NCI-H2107 treated with DMSO at 0.1 percent for 48 hours (cell line): Measurements from ENCODE around the gene LSM12.
A peak's percentile ranks its signal among the peaks of the same experiment; 100 is the strongest.

Experiments used
- DNase-seq: peaks from one replicate; lab custom pipeline; 2025; ENCODE audit not compliant: unreplicated experiment; lab: John Stamatoyannopoulos, UW

Gene LSM12

DNA sequence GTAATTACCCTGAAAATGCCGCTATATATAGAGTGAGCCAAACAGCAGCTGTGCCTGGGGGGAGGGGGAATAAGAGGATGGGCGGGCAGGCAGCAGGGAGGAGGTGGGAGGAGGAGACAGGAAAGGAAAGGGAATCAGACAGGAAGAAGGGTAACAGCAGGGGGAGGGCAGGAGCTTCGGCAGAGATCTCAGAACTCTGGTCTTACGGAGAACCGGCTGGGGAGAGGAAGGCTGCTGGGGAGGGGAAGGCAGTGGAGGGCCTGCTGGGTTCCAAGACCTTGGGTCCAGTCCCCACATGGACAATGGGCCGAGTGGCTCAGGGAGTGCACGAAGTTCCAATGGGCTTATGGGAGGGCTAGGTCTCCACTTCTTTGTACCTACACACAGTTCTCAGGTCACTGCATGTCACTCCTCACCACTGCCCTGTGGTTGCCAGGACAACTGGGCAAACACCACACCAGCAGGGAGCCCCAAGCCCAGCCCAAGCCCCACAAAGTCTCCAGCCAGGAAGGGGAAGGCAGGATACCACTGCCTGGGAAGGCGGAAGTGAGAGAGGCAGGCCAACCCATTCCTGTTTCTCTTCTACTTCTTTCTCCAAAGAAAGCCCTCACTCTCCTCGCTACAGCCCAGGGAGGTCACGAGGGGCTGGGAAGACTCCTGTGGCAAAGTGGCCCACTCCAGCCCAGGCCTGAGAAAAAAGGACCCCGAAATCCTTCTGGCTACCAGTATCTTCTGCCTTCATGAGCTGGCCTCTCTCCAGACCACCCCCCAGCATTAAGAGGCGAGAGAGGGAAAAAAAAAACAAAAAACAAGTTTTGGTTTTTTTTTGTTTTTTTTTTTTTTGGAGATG is 29.4 kb upstream of the LSM12 start:
- peak; percentile 63 for DNase-seq

GRCh38 chr17:44095388-44095646 is 28.8 kb upstream of the LSM12 start:
- no peak for DNase-seq

DNA sequence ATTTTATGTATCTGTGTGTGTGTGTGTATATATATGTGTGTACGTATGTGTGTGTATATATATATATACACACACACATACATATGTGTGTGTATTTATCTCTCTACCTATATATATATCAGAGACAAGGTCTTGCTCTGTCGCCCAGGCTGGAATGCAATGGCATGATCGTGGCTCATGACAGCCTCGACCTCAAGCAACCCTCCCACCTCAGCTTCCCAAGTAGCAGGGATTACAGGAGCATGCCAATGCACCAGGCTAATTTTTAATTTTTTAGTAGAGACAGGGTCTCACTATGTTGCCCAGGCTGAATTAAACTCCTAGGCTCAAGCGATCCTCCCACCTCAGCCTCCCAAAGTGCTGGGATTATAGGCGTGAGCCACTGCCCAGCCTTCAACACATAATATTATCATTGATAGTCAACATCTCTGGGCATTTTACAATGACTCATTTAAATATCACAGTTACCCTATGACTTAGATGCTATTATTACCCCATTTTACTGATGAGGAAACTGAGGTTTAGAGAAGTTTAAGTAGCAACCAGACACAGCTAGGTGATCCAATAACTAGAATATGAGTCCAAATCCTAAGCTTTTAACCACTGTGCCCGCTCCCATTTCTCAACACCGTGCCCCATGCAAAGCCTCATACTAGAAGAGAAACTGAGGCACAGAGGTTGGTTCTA is 28.4 kb upstream of the LSM12 start:
- DNase-seq, result no peak

DNA sequence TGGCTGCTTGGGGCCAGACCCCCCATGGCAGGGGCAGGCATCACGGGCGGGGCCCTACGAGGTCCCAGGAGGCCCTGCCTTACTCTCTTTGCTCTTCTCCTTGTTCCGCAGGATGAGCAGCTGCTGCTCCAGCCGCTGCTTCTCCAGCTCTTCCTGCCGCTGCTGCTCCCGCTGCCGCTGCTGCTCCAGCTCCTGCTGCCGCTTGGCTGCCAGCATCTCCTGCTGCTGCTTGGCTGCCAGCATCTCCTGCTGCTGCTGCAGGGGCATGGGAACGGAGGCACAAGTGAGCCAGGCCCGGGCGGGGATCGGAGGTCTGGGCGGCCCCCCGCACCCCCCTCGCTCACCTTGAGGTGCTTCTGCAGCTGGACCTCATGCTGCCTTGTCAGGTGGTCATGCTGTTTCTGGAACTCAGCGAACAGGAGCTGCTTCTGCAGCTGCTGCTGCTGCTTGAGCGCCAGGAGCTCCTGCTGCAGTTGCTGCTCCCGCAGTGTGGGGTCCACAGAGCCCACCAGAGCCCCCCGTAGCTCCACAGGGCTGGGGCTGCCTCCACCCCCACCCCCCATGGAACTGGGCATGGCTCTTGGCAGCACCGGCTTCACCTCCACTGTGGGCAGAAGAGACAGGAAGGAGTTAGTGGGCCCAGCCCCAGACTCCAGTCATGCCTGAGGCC is 26.9 kb upstream of the LSM12 start:
- no peak for DNase-seq

DNA sequence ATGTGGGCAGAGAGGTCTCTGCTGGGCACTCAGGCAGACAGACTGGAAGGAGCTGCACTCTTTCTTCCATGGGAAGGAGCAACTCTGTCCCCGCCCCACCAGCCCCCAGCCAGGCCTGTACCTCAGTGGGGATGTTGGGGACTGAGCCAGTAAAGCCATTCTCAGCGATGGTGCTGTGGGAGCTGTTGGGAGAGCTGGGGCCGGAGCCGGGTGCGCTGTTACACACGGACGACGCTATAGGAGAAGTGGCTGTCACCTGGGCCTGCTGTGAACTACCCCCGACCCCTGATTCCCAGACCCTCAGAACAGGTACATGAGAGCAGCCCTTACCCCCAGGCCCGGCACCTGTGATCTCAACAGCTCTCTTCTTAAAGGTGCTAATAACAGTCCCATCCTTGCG is 25.6 kb upstream of the LSM12 start:
- no peak for DNase-seq

DNA sequence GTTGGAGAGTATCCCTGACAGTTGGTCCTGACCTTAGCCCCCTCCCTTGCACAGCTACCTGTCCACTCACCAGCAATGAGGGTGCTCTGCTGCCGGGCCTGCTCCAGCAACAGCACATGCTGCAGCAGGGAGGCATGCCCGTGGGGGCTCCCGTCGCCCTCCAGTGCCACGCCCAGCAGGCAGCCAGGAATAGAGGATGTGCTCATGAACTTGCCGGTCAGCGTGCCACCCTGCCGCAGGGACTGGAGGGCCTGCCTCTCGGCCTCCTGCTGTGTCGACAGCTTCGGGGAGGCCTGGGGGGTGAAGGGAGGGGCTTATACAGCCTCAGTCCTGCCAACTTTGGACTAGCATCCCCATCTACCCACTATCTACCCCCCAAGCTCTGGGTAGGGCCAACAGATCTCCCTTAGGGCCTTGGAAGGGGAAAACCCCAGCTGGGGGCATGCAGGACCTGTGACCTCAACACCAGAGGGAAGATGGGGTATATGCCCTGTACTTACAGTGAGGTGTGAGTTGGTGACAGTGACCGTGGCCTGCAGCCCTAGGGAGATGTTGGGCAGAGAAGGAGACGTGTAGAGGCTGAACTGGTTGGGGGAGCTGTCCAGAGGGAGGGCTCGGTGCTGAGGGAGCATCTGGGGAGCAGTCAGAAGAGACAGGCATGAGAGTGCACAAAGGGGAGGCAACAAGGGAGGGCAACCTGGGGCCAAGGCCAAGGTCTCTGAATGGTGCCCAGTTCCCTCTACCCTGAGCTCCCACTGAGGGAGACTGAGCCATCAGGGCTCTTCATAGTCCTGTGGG is 24.9 kb upstream of the LSM12 start:
- DNase-seq, result no peak

- DNase-seq, result no peak
These were observed 21.8 kb upstream of the LSM12 start for GRCh38 chr17:44088254-44088653.

GRCh38 chr17:44087319-44087718 is 20.8 kb upstream of the LSM12 start:
- DNase-seq, result no peak

DNA sequence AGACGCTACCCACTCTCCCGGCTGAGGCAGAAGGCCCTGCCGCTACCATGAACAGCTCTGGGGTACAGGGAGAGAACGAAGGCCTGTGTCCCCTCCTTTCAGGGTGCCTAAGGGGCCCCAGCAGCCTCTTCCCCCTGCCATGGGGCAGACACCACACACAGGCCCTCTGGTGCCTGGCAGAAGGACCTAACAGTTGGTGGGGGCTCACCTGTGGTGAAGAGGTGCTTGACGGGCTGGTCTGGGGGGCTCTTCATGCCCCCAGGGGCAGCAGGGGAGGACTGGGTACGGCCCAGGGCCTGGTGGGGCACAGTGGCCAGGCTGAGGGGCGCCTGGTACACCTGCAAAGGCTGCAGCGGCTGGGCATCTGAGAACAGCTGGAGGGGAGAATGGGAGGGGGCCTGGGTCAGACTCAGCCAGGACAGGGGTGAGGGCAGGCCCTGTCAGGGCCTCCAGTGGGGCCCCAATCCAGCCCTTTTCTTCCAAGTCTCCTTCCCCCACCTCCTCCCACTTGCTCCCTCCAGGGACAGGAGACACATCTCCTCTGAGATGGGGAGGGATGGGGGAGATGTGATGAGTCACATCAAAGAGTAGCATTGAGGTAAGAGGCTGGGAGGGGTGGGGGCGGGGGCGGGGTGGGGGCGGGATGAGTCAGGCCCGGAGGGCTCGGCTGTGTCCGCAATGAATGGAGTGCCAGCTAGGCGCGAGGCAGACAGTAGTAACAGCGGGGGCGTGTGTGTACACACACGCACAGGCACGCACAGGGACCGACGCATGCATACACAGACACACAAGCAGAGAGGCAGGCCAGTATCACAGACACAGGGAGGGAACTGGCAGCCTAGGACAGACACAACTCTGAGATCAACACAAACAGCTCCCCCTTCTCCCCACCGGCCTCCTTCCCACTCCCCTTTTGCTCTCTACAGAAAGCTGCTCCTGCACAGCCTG is 20.2 kb upstream of the LSM12 start:
- DNase-seq, result no peak

DNA sequence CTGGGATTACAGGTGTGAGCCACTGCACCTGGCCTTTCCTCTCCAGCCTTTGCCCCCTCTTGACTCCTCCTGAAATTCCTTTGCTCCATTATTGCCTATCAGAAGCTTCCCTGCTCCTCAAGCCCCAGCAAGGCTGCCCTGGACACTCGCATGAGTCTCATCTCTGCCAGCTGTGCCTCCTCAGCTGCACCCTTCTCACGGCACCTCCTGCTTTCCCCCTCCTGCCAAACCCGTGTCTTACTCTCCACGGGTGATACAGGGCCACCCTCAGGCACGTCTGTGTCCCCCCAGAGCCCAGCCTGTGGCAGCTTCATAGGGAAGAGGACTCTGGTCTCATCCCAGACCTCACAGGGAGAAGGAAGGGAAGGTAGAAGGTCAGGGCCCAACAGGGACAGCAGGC is 19.4 kb upstream of the LSM12 start:
- DNase-seq, result no peak

- no peak for DNase-seq
These were observed 18.4 kb upstream of the LSM12 start for GRCh38 chr17:44084921-44085320.

- no peak for DNase-seq
These were observed 17.7 kb upstream of the LSM12 start for GRCh38 chr17:44084131-44084538.

- DNase-seq, result no peak
These were observed 16.9 kb upstream of the LSM12 start for GRCh38 chr17:44083250-44083849.

DNA sequence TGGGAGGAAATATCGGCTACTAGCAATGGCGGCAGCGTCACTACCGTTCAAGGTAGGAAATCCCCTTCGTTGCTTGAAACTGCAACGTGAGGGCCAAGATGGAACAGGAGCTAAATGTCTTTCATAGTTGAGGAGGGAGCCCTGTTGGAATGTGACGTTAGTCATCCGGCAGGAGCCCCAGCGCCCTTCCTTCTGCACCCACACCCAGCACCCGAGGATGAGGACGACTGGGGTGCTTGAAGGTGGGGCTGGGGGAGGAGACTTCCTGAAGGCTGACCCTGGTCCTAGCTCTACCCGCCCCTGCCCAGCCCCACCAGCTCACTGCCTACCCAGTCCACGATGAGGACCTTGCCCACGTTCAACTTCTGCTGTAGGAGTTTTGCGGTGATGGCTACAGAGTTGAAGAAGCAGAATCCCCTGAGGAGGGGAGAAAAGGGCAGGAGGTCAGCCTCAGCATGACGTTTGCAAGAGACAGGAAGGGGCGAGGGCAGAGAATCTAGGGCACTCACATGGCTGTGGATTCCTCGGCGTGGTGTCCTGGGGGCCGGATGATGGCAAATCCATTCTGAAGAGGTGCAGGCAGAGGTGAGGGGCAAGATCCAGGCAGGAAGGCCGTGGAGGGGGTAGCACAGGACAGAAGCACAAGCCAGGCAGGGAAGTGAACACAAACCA is 15.9 kb upstream of the LSM12 start:
- DNase-seq, result no peak

DNA sequence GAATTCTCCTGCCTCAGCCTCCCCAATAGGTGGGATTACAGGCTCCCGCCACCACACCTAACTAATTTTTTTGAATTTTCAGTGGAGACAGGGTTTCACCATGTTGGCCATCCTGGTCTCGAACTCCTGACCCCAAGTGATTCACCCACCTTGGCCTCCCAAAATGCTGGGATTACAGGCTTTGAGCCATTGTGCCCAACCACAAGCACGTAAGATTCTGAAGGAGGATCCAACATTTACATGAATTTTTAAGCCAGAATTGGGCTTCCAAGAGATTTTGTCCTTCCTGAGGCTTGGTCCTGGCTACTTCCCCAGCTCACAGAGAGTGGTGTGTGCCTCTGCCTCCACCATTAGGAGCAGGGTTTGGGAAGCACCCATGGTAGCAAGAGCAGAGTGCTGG is 15.2 kb upstream of the LSM12 start:
- DNase-seq, result no peak

- no peak for DNase-seq
These were observed 13.7 kb upstream of the LSM12 start for GRCh38 chr17:44079877-44080821.

DNA sequence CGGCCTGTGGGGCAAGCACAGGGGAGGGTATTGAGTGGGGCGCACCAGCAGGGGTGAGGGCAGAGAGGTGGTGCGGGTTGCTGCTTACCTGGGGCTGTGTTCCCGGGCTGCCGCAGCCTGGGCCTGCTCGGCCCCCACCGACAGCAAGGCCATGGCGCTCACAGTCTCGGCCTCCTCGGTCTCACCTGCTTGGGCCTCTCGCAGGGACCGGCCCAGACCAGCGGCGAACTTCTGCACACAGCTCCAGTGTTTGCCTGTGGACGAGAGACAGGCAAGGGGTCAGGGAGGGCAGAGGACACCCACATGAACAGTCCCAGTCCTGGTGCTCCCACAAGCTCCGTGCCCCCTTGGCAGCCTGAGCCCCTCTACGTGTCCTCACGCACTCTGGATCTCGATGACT is 11.9 kb upstream of the LSM12 start:
- no peak for DNase-seq

- DNase-seq, result no peak
These were observed 11.1 kb upstream of the LSM12 start for GRCh38 chr17:44077595-44077909.
